Stimulated activated CD8-positive, alpha-beta memory T cell treated with anti-CD3 and anti-CD28 coated beads, Interleukin-15, amount 100 ng/mL, for 48 hours (primary cell): ENCODE results near the gene L3MBTL4.
"Not testable (repeated sequence)": the region's sequence is repeated elsewhere in the genome, so short reads cannot be mapped to it uniquely, and the experiment has no call there.

Experiments
- DNase-seq, 2 donors: peaks; one replicate each; pipeline ENCODE4 v3.0.0-alpha.2; 2020; ENCODE audit warnings: low read depth in 2 of 2

Gene L3MBTL4

DNA sequence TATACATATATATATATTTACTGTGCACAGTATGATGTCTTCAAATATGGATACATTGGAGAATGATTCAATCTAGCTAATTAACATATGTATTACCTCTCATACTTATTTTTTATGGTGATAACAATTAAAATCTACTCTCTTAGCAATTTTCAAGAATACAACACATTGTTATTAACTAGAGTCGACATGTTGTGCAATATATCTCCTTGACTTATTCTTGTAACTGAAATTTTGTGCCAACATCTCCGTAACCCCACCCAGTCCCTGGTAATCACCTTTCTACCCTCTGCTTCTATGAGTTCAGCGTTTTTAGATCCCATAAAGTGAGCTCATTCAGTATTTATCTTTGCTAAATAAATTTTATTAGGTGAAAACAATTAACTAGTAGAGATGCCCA is 303.0 kb downstream of the L3MBTL4 start:
- no peak for DNase-seq

DNA sequence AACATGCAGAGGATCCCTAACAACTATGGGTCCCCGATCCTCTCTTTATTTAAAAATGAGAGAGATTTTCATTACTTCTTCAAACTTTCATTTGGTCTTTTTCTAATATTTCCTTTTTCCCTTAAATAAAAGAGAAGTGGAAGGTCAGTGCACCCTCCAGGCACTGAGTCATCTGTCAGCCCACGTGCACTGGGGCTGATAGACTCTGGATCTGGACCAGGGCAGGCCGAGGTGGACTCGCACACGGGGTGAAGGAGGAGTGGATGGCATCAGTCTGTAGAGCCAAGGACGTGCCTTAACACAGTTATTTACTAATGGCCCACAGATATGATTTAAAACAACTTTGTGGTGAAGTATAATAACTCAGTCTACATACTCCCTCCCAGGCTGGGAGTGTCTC is 305.0 kb downstream of the L3MBTL4 start:
- DNase-seq = no peak

DNA sequence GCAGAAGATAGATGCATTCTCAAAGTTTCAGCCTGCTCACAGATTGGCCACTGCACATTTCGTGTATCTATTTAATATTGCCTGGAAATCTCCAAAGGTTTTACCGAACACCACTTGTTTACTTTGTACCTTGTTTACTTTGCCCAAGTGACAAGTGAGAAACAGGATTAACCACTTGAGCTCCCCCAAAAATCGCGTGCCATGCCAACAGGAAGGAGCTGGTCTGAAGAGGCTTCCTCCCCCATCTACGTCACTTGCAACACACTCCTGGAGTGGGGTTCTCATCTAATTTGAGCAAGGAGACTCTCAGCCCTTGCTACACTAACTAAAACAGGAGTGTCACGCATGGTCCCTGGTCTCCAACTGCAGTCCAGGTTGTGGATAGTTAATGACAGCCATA is 306.9 kb downstream of the L3MBTL4 start:
- no peak for DNase-seq

DNA sequence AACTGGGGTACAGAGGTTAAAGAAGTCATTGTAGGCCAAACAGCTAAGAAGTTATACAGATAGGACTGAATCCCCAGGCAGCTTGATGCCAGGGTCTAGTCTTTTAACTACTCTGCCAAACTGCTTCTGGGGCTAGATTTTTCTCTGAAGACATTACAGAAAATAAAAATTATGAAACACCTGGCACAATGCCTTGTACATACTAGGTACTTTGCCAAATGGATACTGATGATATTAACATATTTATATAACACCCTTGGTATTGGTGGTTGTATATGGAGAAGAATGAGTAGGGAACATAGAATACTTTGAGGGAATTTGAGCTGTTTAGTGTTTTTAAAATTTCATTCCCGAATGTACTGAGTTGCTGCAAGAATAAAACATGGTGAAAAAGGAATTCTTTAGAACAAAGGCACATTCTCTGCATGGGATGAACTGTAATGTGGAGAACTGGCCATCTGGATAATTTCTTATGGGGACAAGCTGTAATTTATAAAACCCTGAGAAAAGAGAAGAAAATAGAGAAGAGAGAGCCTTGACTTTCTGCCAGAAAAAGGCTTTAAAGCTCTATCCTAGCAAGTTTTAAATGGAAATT is 308.5 kb downstream of the L3MBTL4 start:
- no peak for DNase-seq

DNA sequence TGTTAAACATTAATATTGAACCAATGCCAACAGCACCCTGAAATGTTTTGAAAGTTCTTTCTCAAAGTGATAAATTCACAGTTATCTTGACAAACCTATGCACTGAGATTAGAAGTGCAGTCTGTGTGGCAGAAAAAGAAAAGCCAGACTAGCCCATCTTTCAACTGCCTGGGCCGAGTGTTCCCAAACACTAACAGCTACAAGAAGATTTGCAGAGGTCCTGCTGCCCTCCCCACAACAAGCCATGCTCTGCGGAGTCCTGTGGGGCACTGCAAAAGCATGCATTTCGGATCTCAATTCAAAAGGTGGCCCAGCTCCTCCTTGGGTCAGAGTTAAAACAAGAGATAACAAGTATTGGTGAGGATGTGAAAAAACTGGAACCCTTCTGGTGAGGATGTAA is 311.0 kb downstream of the L3MBTL4 start:
- no peak for DNase-seq

DNA sequence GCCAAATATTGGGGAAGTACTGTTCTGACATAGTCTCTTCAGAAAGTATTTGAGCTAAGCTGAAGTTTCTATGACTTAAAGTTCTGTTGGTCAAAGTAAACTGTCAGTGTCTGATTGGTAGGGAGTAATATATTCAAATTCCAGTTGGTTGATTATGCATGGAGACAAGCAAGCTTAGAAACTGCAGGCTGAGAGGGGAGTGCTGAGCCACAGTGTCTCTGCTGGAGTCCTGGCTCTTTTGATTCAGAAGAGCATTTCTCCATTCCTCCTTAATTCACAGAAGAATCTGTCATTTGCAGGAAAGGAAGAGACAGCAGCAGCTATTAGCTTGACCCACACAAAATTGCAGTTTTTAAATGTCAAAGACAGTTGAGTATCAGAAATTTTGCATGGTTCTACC is 318.0 kb downstream of the L3MBTL4 start:
- DNase-seq = no peak

DNA sequence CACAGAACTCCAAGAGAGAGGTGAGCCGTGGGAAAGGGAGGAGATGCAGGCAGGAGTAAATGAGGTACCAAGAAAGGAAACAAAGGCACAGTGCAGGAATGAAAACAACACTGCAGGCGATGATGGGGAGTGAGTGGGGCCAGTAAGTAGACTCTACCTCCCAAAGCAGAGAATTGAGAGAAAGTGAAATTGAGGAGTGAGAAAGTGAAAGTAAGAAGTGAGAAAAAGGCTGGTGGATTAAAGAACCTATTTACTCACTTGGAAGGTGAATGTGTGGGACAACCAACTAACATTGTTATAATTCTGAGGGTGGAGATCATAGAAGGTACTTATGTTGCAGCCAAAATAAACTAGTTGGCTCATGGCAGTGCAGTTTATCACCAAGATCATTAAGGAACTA is 326.3 kb downstream of the L3MBTL4 start:
- DNase-seq = no peak

DNA sequence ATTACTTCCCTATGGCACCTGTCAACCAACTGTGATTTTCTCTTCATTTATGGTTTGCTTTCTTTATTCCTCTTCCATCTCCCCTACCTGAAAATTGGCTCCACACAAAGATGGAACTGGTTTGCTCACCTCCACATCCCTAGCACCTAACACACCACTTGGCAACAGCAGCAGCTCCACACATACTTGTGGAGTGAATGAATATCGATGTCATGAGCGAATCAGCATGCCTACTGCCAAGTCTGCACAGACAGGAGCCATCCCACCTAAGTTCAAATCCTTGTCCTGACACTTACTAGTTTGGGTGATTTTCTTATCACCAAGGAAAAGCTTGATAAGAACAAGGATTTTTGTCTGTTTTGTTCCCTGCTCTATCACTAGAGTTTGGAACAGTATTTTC is 328.0 kb downstream of the L3MBTL4 start:
- no peak for DNase-seq

DNA sequence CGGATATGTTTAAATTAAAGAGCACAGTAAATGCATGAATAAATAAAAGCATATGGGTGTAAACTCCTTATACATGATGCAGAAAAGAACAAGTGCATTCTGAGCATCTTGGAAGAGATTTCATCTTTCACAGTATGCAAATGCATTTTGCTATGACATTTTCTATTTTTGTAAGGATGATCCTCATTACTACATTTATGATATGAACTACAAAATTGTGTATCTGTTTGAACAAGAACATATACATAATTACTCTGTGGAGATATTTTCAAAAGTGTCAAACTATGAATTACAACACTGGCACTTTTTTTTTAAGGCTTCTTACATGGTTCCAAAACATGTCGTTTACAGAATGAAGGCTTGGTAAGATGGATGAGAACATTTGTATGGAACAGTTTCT is 335.3 kb downstream of the L3MBTL4 start:
- DNase-seq = no peak

DNA sequence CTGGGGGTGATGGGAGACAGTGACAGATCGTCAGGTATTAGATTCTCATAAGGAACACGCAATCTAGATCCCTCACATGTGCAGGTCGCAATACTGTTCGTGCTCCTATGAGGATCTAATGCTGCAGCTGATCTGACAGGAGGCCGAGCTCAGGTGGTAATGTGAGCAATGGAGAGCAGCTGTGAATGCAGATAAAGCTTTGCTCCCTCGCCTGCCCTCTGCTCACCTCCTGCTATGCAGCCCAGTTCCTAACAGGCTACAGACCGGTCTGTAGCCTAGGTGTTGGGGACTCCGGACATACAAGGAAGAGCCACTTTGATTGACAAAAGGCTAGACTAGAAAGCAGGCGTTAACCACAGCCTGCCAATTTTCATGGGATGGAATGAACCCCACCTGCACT is 335.8 kb downstream of the L3MBTL4 start:
- no peak for DNase-seq

DNA sequence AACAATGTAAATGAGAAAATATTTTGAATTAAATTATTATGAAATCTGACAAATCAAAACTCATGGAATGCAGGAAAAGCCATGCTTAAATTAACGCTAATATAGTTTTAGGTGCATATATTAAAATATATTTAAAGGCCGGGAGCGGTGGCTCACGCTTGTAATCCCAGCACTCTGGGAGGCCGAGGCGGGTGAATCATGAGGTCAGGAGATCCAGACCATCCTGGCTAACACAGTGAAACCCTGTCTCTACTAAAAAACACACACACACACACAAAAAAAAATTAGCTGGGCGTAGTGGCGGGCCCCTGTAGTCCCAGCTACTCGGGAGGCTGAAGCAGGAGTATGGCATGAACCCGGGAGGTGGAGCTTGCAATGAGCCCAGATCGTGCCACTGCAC is 342.3 kb downstream of the L3MBTL4 start:
- not testable (repeated sequence) for DNase-seq

DNA sequence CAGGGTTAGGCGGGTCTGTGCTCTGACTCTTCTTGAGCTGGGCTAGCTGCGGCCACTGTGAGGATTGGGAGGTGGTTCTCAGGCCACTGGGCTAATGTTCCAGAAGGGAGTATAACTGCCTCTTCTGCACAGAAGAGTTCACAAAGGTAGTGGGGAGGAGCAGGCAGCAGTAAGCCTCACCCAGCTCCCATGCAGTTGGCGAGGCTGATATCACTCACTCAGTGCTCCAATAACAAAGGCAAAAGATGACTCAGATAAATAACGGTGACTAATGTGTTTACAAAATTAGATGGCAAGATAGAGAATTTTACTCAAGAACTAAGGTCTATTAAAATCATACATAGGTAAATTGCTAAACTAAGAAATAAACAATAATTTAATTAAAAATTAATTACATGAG is 345.2 kb downstream of the L3MBTL4 start:
- no peak for DNase-seq

DNA sequence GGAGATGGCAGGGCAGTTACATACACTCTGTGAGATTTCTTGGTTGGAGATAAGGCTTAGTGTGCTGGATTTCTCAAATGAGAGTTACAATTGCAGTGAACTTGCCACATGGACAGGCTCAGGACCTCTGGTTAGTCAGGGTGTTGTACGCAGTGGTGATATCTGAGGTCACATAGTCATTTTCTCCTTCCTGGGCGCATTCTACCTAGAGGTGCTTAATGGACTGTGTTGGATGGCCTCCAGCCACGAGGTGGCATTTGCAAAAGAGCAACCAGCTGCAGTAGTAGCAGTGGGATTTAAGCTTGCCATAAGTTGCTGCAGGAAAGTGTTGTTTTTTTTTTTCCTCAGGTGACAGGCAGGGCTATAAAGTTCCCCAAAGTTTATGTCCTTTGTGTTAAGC is 345.6 kb downstream of the L3MBTL4 start:
- no peak for DNase-seq

DNA sequence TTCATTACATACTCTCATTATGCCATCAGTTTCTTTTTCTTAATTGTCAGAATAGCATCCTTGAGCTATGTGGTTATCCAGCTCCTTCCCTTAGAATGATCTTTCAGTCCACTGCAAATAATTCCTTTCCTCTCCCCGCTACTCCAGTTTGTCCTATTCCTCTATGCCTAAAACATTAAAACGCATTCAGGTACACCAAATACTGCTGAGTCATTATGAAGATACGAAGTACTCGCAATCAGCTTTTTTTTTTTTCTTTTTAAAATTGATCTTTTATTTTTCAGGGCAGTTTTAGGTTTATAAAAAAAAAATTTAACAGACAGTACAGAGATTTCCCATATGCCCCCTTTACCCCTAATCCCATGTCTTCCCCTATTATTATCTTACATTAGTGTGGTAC is 354.6 kb downstream of the L3MBTL4 start:
- DNase-seq = no peak

DNA sequence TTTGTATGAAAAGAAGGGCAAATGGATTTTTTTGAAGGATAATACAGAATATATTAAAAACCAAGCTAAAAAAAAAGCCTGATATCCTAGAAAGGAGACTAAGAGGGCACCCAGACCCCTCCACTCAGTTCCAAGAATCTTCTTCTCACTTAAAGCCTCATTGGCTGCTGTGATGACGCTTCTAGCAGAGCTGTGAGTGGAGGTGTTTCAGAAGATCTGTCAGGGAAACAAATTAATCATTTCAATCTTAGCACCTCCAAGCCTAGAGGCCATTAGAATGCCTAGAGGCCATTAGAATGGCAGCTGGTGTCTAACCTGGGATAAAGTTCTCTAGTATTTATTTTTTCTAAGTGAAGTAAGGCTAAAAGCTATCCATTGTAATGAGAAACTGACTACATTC is 355.2 kb downstream of the L3MBTL4 start:
- no peak for DNase-seq

DNA sequence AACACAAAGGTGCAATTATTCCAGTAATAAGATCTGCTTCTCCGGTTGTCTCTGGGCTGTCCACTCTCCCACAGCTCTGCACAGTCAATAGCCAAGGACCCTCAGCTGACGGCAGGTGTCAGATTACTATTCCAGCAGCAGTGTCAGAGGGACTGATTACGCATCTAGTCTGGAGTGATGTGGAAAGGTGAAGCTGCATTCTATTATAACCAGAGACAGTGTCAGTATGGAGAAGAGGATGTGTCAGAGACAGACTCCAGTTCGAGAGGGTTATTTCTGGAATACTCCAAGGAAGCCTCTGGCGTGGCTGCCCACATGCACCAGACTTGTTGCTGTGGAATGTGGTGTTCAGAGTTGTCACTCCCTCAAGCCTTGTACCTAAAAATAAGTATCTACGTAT is 355.8 kb downstream of the L3MBTL4 start:
- no peak for DNase-seq

DNA sequence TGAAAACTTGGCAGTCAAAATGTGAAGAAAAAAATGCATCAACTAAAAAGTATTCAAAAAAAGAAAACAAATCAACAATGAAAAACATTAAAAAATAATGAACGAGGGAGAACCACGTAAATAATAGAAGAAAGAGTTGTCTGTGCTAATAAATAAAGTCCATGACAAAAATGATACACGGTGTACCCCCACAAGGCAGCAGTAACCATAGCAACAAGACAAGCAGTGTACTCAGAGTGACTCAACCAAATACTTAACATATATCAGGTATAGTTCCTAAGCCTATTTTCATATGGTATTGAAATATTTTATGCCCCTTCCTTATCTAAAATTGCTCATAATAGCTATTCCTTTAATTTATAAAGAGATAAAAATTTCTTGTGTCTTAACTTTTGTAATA is 357.1 kb downstream of the L3MBTL4 start:
- no peak for DNase-seq

DNA sequence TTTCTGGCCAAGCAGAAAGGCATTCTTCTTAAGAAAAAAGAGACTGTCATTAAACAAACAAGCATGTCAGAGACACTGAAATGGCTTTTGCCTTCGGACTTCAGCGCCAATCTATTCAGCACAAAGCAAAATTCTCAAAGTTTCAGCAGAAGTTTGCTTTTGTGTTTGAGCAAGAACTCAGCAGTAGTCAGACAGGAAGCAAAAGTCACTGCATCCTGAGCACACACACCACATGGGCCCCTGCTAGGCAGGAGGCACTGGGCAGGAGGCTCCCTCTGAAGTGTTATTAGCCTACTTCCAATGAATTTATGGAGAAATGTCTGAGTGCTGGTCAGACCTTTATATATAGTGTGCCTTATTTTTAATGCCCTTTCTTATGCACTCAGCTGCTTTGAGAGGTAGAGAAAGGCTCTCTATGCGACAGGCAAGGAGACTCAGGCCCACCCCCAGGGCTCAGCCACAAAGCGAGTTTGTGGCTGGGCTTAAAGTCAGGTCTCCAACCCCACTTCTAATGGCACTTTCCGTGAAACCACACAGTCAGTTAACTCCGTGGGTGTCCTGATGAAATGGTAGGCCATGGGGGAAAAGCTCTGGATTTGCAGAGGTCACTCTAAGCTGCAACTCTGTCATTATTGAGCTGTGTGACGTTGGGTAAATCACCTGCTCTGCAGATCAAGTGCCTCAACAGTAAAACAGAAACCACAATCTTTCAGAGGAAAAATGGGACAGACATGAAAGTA is 358.4 kb downstream of the L3MBTL4 start:
- no peak for DNase-seq

DNA sequence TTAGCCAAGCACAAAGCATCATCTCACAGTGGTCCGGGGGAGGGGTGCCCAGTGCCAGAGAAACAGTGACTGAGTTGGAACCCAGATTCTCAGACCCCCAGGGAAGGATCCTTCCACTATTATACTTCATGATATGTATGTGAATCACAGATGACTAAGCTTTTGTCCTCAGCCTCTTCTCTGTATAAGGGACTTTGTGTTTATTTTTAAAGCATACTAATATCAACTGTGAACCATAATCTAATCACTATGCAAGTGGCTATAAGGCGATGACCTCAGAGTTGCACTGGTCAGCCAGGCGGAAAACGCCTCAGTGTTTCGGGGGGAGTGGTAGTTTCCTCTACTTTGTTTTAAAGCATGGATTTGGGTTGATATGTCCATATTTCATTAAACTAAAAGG is 359.0 kb downstream of the L3MBTL4 start:
- DNase-seq = no peak

DNA sequence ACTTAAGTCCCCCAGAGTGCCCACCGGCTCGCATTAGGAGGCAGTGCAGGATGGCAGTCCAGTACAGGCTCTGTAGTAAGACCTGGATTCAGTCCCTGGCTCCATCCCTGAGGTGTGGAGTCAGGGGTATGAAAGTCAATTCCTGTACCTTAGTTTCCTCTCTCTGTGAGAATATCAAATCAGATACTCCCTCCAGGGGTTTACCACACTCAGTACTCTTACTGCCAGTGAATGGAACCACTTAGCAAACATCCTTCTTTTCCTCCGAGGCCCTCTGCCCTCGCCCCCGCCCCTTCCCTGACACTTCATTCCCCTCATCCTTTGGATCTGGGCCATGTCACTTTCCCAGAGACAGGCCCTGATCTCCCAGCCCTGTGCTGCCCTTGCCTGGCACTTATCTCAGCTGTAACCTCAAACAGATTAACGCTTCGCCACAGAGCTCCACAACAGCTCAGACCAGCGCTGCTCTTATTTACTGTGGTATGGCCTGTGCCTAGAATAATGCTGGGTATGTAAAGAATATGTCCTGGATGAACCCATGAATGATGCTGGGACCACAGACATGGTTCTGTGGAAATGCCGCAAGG is 360.4 kb downstream of the L3MBTL4 start:
- DNase-seq = no peak

DNA sequence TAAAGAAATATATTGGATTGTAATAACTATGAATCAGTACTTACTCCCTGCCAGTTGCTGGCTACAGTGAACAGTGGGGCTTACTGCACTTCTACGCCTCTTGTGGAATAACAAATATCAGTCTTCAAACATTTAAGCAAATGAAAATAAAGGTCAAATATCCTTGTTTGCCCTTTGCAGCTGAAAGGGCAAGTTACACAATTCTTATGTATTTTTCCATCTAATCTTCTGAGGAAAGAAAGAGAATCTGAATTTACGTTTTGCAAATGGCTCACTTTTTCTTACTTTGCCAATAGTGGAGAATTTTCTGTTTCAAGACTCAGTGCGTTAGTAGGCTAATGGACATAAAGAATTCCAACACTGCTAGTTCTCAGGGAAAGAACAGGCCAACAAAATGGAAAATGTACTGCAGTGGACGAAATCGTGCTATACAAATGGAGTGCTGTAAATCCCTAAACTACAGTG is 362.2 kb downstream of the L3MBTL4 start:
- no peak for DNase-seq

DNA sequence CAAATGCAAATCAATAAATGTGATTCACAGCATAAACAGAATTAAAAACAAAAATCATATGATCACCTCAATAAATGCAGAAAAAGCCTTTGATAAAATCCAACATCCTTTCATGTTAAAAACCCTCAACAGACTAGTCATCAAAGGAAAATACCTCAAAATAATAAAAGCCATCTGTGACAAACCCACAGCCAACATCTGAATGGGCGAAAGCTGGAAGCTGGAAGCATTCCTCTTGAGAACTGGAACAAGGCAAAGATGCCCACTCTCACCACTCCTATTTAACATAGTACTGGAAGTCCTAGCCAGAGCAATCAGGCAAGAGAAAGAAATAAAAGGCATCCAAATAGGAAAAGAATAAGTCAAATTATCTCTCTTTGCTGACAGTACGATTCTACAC is 367.1 kb downstream of the L3MBTL4 start:
- DNase-seq = not testable (repeated sequence)

DNA sequence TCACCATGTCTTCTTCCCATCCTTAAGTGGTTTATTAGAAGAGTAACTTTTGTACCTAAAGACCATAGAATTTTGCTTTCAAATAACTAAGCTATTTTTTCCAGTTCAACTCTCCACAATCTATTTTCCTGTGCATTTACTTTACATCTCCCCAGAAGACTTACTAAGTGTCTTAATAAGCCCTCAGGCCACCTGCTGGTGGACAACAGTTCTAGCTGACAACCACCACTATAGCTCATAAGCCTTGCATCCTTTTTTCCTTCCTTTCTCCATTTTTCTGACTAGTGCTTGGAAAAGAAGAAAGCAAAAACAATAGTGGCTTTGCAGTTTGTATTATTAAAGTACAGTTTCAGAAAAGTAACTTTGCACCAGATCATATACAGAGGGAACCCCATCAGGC is 369.9 kb downstream of the L3MBTL4 start:
- no peak for DNase-seq
